Stimulated activated naive CD4-positive, alpha-beta T cell treated with Interleukin-2 at 50 U/mL for 16 hours (primary cell): ENCODE data around the gene ATXN7.

Source experiments
- DNase-seq: peaks from one replicate; lab custom pipeline; 2025; lab: John Stamatoyannopoulos, UW

ATXN7 gene

DNA sequence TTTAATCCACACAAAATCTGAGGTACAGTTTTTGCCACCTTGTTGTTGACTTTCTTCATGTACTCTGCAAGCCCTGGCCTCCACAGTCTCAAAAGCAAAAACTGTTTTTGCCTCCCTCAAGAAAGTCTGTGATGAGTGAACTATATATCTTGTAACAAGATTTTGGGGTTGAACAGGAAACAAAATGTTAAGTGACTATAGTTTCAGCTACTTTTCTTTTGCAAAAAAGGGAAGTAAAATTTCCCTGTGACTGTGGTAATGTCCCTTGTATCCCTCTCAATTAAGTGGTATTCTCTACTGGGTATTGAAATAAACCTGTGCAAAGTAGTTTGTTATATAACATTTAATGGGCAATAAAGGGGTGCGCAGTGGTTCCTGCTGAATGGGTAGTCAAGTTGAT is 69.8 kb downstream of the ATXN7 start:
- no peak for DNase-seq

DNA sequence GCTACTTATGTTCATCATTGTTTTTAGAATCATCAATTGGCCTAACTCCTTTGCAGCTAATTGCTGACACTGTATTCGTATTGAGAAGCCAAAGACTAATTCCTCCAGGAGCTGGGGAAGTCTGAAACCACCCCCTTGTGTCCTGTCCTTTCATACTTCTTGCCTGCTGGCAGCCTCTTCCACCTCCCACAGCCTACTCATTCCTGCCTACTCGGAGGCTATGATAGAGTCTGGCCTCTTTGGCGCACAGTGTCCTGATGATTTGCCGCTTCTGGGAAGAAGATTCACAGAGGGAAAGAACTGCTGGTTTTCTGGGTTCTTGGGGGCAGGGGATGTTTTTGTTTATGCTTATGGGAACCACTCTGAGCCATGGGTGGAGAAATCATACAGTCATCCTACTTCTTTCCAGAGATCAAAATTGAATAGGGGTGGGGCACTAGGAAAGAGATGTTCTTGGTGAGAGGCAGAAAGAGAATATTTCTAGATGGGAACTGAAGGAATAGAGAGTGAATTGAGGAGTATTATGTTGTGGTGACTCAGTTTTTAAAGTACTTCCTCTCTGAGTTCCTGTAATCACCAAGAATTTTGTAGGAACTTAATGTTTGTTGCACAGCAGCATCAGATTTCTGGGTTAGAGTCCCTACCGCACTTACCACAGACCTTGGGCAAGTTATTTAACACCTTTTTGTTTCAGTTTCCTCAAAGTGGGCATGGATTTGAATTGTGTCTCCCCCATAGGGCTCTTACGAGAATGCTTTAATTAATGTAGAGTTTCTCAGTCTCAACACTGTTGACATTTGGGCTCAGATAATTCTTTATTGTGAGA is 70.6 kb downstream of the ATXN7 start:
- no peak for DNase-seq

DNA sequence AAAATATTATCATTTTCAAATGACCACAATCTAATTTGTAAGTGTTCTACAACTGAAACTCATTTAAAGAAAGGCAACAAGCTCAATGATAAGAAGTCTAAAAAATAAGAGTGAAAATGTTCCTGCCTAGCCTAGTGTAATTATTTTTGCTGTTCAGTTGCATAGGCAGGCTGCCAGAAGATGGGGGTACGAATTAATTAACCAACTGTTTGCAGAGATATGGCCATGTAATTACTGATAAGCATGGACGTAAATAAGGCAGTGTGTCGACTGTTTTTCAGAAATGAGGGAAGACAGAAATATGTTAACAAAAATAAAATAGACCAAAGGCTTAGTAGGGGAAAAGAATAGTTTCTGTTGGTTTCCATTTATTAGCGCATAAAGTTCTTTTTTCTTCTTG is 73.3 kb downstream of the ATXN7 start:
- DNase-seq: no peak

DNA sequence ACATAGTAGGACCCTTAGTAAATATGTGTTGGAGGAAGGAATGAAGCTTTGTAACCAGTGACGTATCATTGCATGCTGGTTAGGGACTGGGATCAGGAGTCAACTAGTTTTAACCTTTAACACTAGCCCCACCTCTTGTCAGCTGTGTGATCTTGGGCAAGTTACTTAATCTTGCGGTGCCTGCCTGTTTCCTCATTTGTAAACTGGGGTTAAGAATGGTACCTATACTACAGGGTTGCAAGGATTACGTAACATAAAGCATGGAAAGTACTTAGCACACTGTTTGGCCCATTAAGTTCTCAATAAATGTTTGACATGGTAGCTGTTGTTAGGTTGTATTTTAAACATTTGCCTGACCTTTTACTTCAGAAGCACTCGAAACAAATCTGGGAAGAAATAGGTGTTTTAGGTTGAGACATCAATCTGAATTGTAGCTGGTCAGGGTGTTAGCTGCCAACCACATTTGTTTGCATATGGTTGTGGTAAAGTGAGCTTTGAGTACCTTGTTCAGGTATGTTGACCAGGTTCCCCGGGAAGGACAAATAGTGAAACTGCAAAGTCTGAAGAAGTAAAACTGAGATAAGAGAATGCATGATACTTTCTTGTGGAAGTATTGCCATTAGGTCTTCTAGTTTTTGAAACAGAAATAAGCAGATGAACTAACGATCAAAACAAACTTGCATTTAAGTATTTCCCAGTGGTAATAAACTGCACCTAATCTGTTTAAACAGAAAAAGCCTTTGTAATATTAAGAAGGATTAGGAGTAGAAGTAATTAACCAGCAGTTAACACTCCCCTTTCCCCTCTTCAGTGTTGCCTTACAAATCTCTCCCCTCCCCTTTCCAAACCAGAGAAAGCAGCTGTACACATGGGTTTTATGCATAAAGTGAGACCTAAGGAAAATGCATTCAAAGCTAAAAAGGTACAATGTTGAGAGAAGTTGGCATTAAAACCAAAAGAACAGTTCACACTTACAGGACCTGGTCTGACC is 74.3 kb downstream of the ATXN7 start:
- no peak for DNase-seq

DNA sequence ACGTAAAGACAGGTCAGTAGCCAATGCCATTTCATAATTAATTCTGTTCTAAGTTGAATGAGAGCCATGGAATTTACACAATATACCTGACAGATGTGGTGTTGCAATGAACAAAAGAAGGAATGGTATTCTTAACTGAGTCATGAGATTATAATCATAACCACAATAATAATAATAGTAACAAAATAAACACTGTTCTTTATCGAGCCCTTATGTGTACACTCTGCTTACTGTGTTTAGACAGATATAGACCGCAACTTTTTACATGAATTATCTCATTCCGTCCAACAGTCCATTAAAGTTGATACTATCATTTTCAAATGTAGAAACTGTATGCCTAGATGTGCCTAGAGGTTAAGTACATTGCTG is 76.7 kb downstream of the ATXN7 start:
- DNase-seq: no peak

DNA sequence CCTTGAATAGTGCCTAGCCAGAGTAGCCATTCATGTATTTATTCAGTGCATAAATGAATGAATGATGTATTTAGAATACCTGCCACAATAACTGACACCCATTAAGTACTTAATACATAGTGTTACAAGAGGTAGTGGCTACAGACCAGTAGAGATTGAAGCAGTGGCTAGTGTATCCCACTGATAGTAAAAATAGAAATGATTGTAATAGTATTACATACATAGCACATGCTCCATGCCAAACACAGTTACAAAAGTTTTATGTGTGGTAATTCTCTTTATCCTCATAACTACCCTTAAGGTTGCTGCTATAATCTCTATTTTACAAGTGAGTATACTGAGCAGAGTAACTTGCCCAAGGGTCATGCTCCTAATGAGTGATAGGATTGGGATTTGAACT is 78.9 kb downstream of the ATXN7 start:
- DNase-seq: no peak

- no peak for DNase-seq
Observed at GRCh38 chr3:63943678-63944077, 80.0 kb downstream of the ATXN7 start.

DNA sequence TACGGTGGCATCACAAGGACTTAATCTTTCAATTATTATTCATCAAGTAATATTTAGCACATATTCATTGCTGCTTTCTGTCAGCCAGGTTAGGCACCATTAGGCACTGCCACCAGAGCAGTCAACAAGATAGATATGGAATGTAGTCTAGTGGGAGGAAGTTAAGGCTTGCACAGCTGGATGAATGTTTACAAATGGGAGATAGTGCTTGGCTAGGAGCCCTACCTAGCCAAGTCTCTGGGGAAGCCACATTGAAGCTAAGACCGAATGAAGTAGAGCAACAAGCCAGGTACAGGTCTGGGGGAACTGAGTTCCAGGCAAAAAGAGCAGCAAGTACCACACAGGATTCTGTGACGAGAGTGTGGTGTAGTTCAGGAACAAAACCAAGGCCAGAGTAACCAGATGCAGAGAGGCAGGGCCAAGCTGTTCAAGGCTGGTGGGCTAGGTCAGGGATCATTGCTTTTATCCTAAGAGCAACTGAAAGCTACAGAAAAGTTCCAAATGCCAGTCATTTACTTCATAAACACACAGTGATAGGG is 82.0 kb downstream of the ATXN7 start:
- DNase-seq: no peak

DNA sequence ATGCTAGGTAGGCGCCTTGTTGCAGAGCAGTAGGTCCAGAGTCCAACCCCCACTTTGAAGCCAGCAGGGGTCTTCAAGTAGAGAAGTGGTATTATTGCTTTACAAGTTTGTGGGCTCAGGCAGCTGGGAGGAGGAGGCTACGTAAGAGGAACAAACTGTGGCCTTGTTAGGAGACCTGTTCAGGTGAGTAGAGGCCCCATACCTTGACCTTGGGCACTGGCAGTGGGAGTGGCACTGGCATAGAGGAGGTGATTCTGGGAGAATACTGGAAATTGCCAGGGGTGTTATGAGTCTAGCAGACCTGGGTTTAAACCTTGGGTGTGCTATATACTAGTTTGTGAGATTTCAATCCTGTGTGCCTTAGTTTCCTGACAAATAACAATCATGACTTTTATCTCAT is 83.1 kb downstream of the ATXN7 start:
- no peak for DNase-seq

DNA sequence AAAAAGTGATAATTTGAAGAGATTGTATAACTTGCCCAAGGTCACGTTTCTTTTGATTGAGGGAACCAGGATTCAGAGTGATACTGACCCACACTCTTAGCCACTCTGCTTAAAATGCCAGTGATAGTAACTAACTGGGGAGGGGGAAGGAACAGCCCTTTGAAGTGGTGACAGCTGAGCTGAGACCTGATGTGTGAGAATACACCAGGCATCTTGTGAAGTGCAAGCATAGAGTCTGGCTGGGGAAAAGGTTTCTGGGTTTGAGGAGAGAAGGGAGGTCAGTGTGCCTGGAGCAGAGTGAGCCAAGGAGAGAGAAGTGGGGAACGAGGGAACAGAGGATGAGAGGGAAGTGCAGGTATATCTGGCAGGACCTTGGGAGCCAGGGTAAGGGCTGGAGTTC is 83.9 kb downstream of the ATXN7 start:
- DNase-seq: no peak

DNA sequence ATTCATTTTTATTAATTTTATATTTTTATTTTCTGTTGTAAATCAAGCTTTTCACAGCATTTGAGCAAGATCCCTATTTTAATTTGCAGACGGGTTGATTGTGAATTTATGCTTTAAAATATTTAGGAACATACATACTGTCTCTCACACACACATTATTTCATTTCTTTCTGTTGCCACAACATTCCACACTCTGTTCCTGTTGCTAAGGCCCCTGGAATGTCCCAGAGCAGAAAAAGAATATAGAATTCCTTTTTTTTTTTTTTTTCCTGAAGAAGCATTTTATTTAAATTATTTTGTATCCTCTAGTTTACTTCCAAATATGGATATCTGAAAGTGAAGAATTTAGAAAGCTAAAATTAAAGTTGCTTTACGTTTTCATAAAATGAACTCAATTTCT is 85.3 kb downstream of the ATXN7 start:
- no peak for DNase-seq

GRCh38 chr3:63950698-63951097 is 87.0 kb downstream of the ATXN7 start:
- no peak for DNase-seq

DNA sequence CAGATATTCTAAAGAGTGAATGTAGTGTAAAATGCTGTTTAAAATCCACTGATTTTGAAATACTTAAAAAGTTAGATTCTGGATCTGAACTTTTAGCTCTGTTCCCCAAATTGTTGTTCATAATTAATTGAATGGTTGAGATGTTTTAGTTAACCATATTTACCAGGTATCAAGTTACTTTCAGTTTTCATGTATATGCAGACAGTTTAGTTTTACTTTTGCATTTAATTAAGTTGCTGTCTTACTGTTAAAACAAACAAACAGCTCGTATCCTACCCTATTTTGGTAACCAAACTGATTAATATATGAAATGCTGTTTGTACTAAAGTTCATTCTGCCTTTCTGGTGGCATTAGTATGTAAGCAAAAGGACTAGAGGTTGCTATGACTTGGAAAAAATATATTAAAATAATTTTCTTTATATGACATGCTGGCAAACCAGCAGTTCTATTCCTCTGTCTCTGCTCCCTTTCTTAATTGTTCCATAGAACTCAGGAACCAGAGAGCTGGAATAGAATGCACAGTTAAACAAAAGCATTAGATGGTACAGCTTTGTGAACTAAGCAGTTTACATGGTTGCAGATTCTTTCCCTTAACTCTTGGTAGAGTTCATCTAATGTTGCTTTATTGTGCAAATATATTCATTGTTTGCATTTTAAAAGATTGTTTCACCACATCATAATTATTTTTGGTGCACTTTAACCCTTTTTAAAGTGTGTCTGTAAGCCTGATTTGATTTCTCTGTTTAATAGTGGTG is 88.0 kb downstream of the ATXN7 start:
- DNase-seq: no peak

- DNase-seq: no peak
Observed at GRCh38 chr3:63952248-63952594, 88.6 kb downstream of the ATXN7 start.

- DNase-seq: no peak
Observed at GRCh38 chr3:63954182-63954581, 90.5 kb downstream of the ATXN7 start.

- no peak for DNase-seq
Observed at GRCh38 chr3:63955036-63955650, 91.5 kb downstream of the ATXN7 start.

DNA sequence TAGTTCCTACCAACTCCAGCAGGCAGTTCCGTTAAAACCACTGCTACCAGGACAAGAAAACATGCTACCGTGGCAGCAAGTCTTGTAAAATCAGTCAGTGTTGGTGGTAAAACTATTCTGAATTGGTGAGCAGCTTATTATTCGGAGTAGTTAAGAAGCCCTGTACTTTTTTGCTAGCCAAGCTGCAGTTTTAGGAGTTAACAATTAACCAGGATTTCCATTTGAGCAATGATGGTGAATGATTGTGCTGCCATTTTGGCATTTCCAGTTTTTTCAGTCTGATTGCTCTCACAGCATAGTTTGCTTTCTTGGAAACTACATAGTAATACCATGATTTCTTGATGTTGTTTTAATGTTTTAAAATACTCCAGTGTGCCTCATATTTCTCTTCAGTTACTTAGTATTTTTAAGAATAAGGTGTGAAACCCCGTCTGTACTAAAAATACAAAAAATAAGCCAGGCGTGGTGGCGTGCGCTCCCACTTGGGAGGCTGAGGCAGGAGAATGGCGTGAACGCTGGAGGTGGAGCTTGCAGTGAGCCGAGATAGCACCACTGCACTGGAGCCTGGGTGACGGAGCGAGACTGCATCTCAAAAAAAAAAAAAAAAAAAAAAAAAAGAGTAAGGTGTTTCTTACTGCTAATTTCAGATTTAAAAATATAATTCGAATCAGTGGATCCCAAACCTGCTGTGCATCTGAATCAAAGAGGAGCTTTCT is 92.3 kb downstream of the ATXN7 start:
- no peak for DNase-seq

DNA sequence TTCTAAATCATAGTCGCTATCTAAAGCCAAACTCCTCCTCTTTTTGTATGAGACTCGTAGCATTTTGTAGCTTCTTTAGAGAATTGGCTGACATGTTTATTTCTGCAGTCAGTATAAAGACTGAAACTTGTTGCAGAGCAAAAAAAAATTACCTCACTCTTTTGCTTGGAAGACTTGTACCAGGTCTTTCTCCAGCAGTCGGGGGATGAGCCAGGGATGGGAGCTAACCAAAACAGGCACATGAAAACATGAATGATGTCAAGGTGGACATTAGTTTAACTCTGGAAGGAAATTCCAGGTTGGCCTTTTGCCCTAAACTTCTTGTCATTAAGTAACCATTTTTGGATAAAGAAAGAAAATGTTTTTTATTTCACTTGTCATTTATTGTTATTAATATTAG is 95.5 kb downstream of the ATXN7 start:
- DNase-seq: no peak

DNA sequence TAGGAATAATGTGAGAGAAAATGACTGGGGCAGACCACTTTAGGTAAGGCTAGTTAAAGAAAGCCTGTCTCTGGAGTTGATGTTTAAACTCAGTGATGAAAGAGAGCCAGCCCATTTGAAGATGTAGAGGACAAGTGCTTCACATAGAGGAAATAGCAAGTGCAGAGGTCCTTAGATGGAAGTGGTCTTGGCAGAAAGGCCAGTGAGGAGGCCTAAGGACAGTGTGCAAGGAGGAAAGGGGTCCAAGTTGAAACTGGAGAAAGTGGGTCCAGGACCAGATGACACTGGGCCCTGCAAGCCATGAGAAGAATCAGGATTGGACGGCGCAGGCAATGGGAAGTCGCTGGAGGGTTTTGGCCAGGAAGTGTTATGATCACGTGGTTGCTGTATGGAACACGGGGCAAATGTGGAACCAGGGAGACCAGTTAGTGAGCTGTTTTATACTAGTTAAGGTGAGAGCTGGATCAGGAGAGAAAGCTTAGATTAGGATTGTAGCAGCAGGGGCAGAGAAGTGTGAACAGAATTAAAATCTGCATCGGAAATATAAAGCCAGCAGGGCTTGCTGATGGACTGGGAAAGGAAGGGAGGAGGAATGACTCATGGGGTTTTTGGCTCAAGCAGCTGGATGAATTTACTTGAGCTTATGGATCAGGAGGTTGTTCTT is 96.5 kb downstream of the ATXN7 start:
- no peak for DNase-seq

DNA sequence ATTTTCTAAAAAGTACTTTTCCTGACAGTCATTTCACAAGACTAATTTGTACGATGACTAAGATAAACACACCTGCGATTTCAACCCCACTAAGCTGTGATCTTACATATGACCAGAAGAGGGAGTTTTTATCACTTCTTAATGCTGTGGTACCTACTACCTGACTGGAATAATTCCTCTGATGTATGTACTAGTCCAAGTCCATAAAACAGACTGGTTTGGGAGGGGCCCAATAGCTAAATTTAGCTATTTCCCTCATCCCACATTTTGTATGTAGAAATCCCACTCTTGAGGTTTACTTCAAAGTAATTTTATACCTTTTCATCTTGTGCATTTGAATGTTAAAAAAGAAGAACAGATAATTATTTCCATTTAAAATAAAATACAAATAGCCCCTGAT is 98.2 kb downstream of the ATXN7 start:
- no peak for DNase-seq

DNA sequence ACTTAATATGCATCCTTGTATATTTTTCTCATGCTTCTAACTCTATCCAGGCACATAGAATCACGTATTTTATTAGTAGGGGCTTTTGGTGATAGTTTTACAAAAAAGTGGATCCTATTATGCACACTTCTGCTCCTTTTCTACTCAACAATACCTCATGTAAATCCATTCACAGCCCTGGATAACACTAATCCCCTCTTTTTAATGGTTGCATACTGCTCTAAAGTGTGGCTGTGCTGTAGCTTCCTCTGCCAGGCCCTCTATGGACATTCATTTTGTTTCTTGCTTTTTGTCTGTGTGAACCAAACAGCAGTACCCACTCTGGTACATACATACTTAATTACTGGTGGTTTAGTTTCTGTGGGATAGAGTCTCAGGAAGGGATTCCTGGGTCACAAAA is 99.8 kb downstream of the ATXN7 start:
- no peak for DNase-seq
